Upper lobe of left lung (tissue), 6 donors: ENCODE results near the gene FDX1. TPM values are rescaled to one million over a fixed set of nuclear protein-coding genes. Genes with fewer than 3 reads are reported as not detected.

ENCODE experiments used
- ATAC-seq, 2 donors: fragments of 200-7000 bp; cut with Tn5 transposase; one replicate each; pipeline ENCODE4 v1.9.1; 2022; ENCODE audit warnings: mild to moderate bottlenecking in 2 of 2, moderate library complexity in 2 of 2; ENCODE audit not compliant: low FRiP score in 2 of 2
- DNase-seq, 2 donors: peaks; one replicate each; pipeline ENCODE4 v3.0.0-alpha.2; 2019 to 2020
- H3K27ac ChIP-seq, 4 donors: fragments of 200-600 bp; sonication (generic); one replicate each; pipeline ENCODE4 v1.5.1; 2016 to 2019
- H3K27me3 ChIP-seq, 4 donors: fragments of 200-600 bp; sonication (generic); one replicate each; pipeline ENCODE4 v1.5.1; 2017 to 2019
- H3K36me3 ChIP-seq, 4 donors: fragments of 200-600 bp; sonication (generic); one replicate each; pipeline ENCODE4 v1.5.1; 2016 to 2019
- H3K4me1 ChIP-seq, 4 donors: fragments of 200-600 bp; sonication (generic); one replicate each; pipeline ENCODE4 v1.5.1; 2018 to 2019
- H3K4me3 ChIP-seq, 4 donors: fragments of 200-600 bp; sonication (generic); one replicate each; pipeline ENCODE4 v1.5.1; 2017 to 2019; ENCODE audit warnings: mild to moderate bottlenecking in 2 of 4, moderate library complexity in 1 of 4
- H3K9me3 ChIP-seq, 4 donors: fragments of 200-600 bp; sonication (generic); one replicate each; pipeline ENCODE4 v1.5.1; 2018 to 2019
- EP300 ChIP-seq, 4 donors: sonication (generic); formaldehyde crosslinking; IDR thresholded peaks; one replicate each; pipeline ENCODE4 v1.5.1; 2017; ENCODE audit warnings: antibody characterized with exemption in 4 of 4, control low read depth in 2 of 4
- POLR2A ChIP-seq, 4 donors: fragments of 450-650 bp; IDR thresholded peaks; one replicate each; pipeline ENCODE4 v1.5.1; 2016 to 2017; ENCODE audit warnings: antibody characterized with exemption in 4 of 4, mild to moderate bottlenecking in 2 of 4
- POLR2AphosphoS5 ChIP-seq, 2 donors: sonication (generic); formaldehyde crosslinking; IDR thresholded peaks; one replicate each; pipeline ENCODE4 v1.5.1; 2017; ENCODE audit warnings: antibody characterized with exemption in 2 of 2
- WGBS, 2 donors: methylation state at CpG; one replicate each; pipeline ENCODE4 v1.1.5; 2017 to 2018; 5-methylcytosine and 5-hydroxymethylcytosine counted together
- total RNA-seq, 6 donors: library from RNA; depleted of rRNA in 4 of 6; stranded (reverse); fragments of >200 nt in 4 of 6; gene quantifications; one replicate each; pipeline versions ENCODE4 v1.1.0 to v1.2.1, GENCODE V29; 2016 to 2021
- TF ChIP-seq, protein P1 (sequence below), 6 experiments: fragments of 450-650 bp in 4 of 6; fragments of 200-600 bp in 2 of 6; sonication (generic) in 2 of 6; IDR thresholded peaks; one replicate each; pipeline ENCODE4 v1.5.1; 2016 to 2019; ENCODE audit warnings: antibody characterized with exemption in 6 of 6
- donor health status: DM: no; HTN: no; CAD: no; lungs with moderate emphysema.
- donor health status: DM: no; HTN: yes; CAD: no; lungs with severe emphysema.

FDX1 gene
- total RNA-seq, 6 donors from 2014 or later = 14.7 to 26.0 (median 18.8) TPM

- H3K4me3 ChIP-seq = no peak overlapping the region
- DNase-seq (no peak), ATAC-seq (no peak)
- no peak for TF ChIP-seq EP300 (IDR thresholded peaks at IDR 0.05)
- TF ChIP-seq, protein P1, sequence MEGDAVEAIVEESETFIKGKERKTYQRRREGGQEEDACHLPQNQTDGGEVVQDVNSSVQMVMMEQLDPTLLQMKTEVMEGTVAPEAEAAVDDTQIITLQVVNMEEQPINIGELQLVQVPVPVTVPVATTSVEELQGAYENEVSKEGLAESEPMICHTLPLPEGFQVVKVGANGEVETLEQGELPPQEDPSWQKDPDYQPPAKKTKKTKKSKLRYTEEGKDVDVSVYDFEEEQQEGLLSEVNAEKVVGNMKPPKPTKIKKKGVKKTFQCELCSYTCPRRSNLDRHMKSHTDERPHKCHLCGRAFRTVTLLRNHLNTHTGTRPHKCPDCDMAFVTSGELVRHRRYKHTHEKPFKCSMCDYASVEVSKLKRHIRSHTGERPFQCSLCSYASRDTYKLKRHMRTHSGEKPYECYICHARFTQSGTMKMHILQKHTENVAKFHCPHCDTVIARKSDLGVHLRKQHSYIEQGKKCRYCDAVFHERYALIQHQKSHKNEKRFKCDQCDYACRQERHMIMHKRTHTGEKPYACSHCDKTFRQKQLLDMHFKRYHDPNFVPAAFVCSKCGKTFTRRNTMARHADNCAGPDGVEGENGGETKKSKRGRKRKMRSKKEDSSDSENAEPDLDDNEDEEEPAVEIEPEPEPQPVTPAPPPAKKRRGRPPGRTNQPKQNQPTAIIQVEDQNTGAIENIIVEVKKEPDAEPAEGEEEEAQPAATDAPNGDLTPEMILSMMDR (IDR thresholded peaks at IDR 0.05) = no peak
- no peak for TF ChIP-seq POLR2A (IDR thresholded peaks at IDR 0.05)
- no peak for TF ChIP-seq POLR2AphosphoS5 (IDR thresholded peaks at IDR 0.05)
- no peak overlapping the region for H3K27ac ChIP-seq
- H3K36me3 ChIP-seq = no peaks in the 10 kb centered on the region
- 69 to 78% methylated on average over 2 of the region's 2 CpGs for WGBS, 2 donors
- H3K9me3 ChIP-seq = no peaks in the 10 kb centered on the region
- H3K4me1 ChIP-seq = no peaks in the 10 kb centered on the region
- H3K27me3 ChIP-seq = no peaks in the 10 kb centered on the region
Observed at GRCh38 chr11:110470716-110471115, 41.0 kb downstream of the FDX1 start.

DNA sequence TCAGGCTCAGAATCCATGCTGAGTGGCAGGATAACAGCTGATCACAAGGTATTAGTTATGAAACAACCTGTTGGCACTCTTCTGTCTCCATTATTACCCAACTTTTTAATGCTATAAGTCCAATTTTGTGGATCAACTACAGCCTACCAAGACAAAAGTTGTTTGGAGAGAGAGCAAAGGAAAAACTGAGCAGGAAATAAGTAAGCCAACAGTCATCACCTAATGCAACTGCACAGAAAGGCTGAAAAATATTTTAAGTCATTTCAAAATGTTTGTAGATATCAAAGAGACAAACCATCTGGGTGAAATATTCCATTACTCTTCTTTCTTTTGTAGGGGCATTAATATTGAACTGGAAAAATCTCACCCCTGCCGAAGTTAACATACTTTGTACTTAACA is 41.6 kb downstream of the FDX1 start:
- H3K4me3 ChIP-seq = no peak overlapping the region
- WGBS, 2 donors = 60 to 61% methylated on average over 1 of the region's 1 CpG

GRCh38 chr11:110472858-110473257 is 43.1 kb downstream of the FDX1 start:
- H3K9me3 ChIP-seq = no peaks in the 10 kb centered on the region
- 92 to 100% methylated on average over 1 of the region's 1 CpG for WGBS, 2 donors
- H3K4me3 ChIP-seq = no peak overlapping the region
- no peaks in the 10 kb centered on the region for H3K36me3 ChIP-seq
- H3K27me3 ChIP-seq = no peaks in the 10 kb centered on the region
- no peak for TF ChIP-seq EP300 (IDR thresholded peaks at IDR 0.05)
- TF ChIP-seq POLR2AphosphoS5 (IDR thresholded peaks at IDR 0.05) = no peak
- TF ChIP-seq, protein P1 (IDR thresholded peaks at IDR 0.05) = no peak
- TF ChIP-seq POLR2A (IDR thresholded peaks at IDR 0.05) = no peak
- DNase-seq (no peak), ATAC-seq (no peak)
- no peaks in the 10 kb centered on the region for H3K4me1 ChIP-seq
- no peak overlapping the region for H3K27ac ChIP-seq

More for the DNA sequence above, 41.6 kb downstream of the FDX1 start:
- H3K4me1 ChIP-seq = no peaks in the 10 kb centered on the region
- H3K27ac ChIP-seq = no peak overlapping the region
- ATAC-seq (no peak), DNase-seq (no peak)
- H3K9me3 ChIP-seq = no peaks in the 10 kb centered on the region
- H3K27me3 ChIP-seq = no peaks in the 10 kb centered on the region
- no peaks in the 10 kb centered on the region for H3K36me3 ChIP-seq
- no peak for TF ChIP-seq POLR2A (IDR thresholded peaks at IDR 0.05)
- TF ChIP-seq EP300 (IDR thresholded peaks at IDR 0.05) = no peak
- TF ChIP-seq, protein P1 (IDR thresholded peaks at IDR 0.05) = no peak
- no peak for TF ChIP-seq POLR2AphosphoS5 (IDR thresholded peaks at IDR 0.05)

DNA sequence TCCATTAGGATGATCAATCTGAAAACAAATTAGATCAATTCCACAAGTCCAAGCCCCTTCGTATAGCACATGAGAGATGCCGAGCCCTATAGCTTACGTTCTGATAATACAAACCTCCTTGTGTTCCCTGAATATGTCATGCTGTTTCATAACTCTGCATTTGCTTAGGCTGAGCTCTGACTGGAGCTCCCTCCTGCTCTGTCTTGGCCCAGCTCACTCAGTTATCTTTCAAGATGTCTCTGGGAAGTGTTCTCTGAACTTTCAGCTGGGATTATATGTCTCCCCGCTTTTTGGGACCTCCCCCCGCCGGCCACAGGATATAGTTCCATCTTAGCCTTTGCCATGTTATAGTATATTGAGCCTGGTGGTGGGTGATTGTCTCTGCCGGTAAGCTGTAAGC is 44.0 kb downstream of the FDX1 start:
- no peaks in the 10 kb centered on the region for H3K27me3 ChIP-seq
- ATAC-seq (peak in 1 of 2 donors; percentile 39), DNase-seq (no peak)
- WGBS, 2 donors = 80 to 85% methylated on average over 7 of the region's 7 CpGs
- no peak for TF ChIP-seq EP300 (IDR thresholded peaks at IDR 0.05)
- TF ChIP-seq POLR2AphosphoS5 (IDR thresholded peaks at IDR 0.05) = no peak
- TF ChIP-seq POLR2A (IDR thresholded peaks at IDR 0.05) = no peak
- TF ChIP-seq, protein P1 (IDR thresholded peaks at IDR 0.05) = no peak
- peaks cover 0 to 4% (median 0%) of the 10 kb centered on the region in 4 donors for H3K4me1 ChIP-seq
- no peak overlapping the region for H3K4me3 ChIP-seq
- no peaks in the 10 kb centered on the region for H3K9me3 ChIP-seq
- no peaks in the 10 kb centered on the region for H3K36me3 ChIP-seq
- H3K27ac ChIP-seq = no peak overlapping the region

- Histone ChIP-seq H3K4me1 (peaks cover 4 to 7% (median 4%) of the 10 kb centered on the region in 4 donors), H3K27ac (no peak overlapping the region), H3K9me3 (no peaks in the 10 kb centered on the region), H3K27me3 (no peaks in the 10 kb centered on the region), H3K4me3 (no peak overlapping the region), H3K36me3 (no peaks in the 10 kb centered on the region)
- no peak for DNase-seq
- WGBS, 2 donors = 90 to 94% methylated on average over 1 of the region's 1 CpG
- no peak for TF ChIP-seq POLR2AphosphoS5 (IDR thresholded peaks at IDR 0.05)
- TF ChIP-seq EP300 (IDR thresholded peaks at IDR 0.05) = no peak
- no peak for TF ChIP-seq POLR2A (IDR thresholded peaks at IDR 0.05)
- TF ChIP-seq, protein P1 (IDR thresholded peaks at IDR 0.05) = no peak
- no peak for ATAC-seq
Observed at GRCh38 chr11:110474578-110474977, 44.8 kb downstream of the FDX1 start.
